Body of pancreas (tissue), 4 donors: Measurements from ENCODE around the gene KCNE4. TPM values are rescaled to one million over a fixed set of nuclear protein-coding genes. Genes with fewer than 3 reads are reported as not detected.

Experiments
- ATAC-seq: fragments of 150-250 bp; one replicate; pipeline ENCODE4 v1.9.1; 2016
- DNase-seq, 4 donors: peaks; one replicate each; pipeline ENCODE4 v3.0.0-alpha.2; 2019
- H3K27ac ChIP-seq, 4 donors: fragments of 200-600 bp; sonication (generic); 1 replicate in 3 of 4; 2 replicates in 1 of 4; pipeline versions ENCODE4 v1.5.1 to v1.6.1; 2016 to 2019; ENCODE audit warnings: mild to moderate bottlenecking in 1 of 4, mixed read lengths in 1 of 4, moderate library complexity in 1 of 4
- H3K27me3 ChIP-seq, 2 donors: fragments of 200-600 bp; sonication (generic); one replicate each; pipeline ENCODE4 v1.6.0; 2016; ENCODE audit warnings: mild to moderate bottlenecking in 1 of 2
- H3K36me3 ChIP-seq, 2 donors: fragments of 200-600 bp; sonication (generic); replicated peaks in 1 of 2; 2 replicates each; pipeline ENCODE4 v1.5.1; 2016; ENCODE audit warnings: low read depth in 2 of 2; ENCODE audit not compliant: insufficient read depth in 1 of 2
- H3K4me1 ChIP-seq: fragments of 200-600 bp; sonication (generic); one replicate; pipeline ENCODE4 v1.6.0; 2016
- H3K4me3 ChIP-seq, 2 donors: fragments of 200-600 bp; sonication (generic); 1 replicate in 1 of 2; 2 replicates in 1 of 2; pipeline ENCODE4 v1.5.1; 2016 to 2019
- H3K9me3 ChIP-seq, 3 donors: fragments of 200-600 bp; sonication (generic); 1 replicate in 2 of 3; 2 replicates in 1 of 3; pipeline ENCODE4 v1.5.1; 2016
- CTCF ChIP-seq, 7 experiments: fragments of 450-650 bp in 4 of 7; fragments of 200-600 bp in 3 of 7; sonication (generic) in 3 of 7; IDR thresholded peaks; one replicate each; pipeline ENCODE4 v1.5.1; 2016 to 2019; ENCODE audit warnings: antibody characterized with exemption in 7 of 7
- POLR2A ChIP-seq, 3 donors: fragments of 450-650 bp; IDR thresholded peaks; one replicate each; pipeline ENCODE4 v1.6.1; 2016; ENCODE audit warnings: antibody characterized with exemption in 3 of 3, mild to moderate bottlenecking in 2 of 3
- WGBS, 2 donors: methylation state at CpG; one replicate each; pipeline ENCODE4 v1.1.5; 2017; 5-methylcytosine and 5-hydroxymethylcytosine counted together
- intact Hi-C: fragments of 100-400 bp; cut with DNase I; formaldehyde crosslinking; loops from one replicate; pipeline ENCODE4 v1.15.1; 2023
- total RNA-seq, 2 donors: library from RNA; depleted of rRNA; stranded (reverse); fragments of >200 nt; gene quantifications; one replicate each; pipeline ENCODE4 v1.1.0, GENCODE V29; 2016

Gene KCNE4
- total RNA-seq, 2 donors from 2014 or later, result 3.9 to 4.6 TPM

DNA sequence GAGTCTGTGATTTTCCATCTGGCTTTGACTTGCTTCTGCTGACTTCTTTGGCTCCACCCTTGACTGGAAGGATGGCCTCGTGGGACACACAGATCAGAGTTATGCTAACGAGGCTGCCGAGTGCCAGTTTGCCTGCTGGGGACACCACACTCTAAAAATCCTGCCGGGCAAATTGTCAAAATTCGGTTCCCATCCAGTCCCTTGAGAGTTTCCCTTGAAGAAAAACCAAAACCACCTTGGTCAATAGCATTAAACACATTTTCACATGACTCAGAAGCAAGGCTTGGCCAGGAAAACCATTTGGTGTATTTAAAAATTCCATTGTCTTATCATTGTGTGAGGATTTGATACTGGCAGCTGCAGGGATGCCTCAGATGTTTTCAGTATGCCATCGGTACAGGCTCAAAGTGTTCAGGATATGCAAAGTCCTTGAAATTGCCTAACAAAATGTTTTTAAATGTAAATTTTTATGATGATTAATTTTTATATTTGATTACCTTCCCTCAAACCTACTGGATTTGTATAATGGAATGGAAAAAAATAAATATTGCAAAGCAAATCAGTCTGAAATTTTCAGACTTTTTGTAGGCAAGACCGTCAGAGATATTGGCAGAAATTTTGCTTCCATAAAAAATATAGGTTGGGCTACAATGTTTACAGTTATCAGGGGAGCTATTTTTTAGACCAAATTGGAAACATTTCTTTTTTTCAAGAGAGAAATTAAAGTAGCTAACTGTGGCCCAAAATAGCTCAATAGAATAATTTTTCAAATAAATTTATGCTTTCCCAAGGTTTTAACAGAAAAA, 41.6 kb downstream of the KCNE4 start:
- no peaks in the 10 kb centered on the region for H3K9me3 ChIP-seq
- no peaks in the 10 kb centered on the region for H3K36me3 ChIP-seq
- DNase-seq, result peak; percentile 76 to 89 (median 84)
- TF ChIP-seq CTCF (IDR thresholded peaks at IDR 0.05) (no peak), POLR2A (IDR thresholded peaks at IDR 0.05) (peak in 1 of 3 donors; percentile 23)
- peak overlapping the region; percentile 72 to 89 (median 88) for H3K27ac ChIP-seq
- intact Hi-C loops, result no loop called here
- peaks cover 55% of the 10 kb centered on the region for H3K4me1 ChIP-seq
- ATAC-seq, result peak; percentile 69
- H3K27me3 ChIP-seq, result no peaks in the 10 kb centered on the region
- no peak overlapping the region for H3K4me3 ChIP-seq
- 25 to 27% methylated on average over 7 of the region's 7 CpGs for WGBS, 2 donors

DNA sequence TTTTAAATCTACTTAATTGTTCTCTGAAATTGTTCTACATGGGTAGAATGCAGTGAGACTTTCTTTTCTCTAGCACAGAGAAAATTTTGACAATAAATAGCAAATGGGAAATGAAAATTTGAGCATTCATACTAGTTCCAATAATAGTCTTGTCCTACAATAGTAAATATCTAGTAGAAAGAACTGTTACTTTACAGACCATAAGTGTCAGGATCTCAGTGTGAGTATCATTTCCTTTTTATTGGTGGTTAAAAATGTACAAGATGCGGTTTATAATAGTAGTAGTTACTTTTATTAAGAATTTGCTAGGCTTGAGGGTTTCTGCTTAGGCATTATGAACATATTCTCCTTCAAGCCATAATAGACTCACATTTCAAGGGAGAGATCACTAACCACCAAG, 43.2 kb downstream of the KCNE4 start:
- no peak overlapping the region for H3K4me3 ChIP-seq
- H3K36me3 ChIP-seq, result no peaks in the 10 kb centered on the region
- H3K4me1 ChIP-seq, result peaks cover 52% of the 10 kb centered on the region
- no peak overlapping the region for H3K27ac ChIP-seq
- DNase-seq (no peak), ATAC-seq (no peak)
- 86 to 95% methylated on average over 1 of the region's 1 CpG for WGBS, 2 donors
- no peaks in the 10 kb centered on the region for H3K9me3 ChIP-seq
- intact Hi-C loops, result no loop called here
- no peaks in the 10 kb centered on the region for H3K27me3 ChIP-seq
- no peak for TF ChIP-seq POLR2A (IDR thresholded peaks at IDR 0.05)
- no peak for TF ChIP-seq CTCF (IDR thresholded peaks at IDR 0.05)

DNA sequence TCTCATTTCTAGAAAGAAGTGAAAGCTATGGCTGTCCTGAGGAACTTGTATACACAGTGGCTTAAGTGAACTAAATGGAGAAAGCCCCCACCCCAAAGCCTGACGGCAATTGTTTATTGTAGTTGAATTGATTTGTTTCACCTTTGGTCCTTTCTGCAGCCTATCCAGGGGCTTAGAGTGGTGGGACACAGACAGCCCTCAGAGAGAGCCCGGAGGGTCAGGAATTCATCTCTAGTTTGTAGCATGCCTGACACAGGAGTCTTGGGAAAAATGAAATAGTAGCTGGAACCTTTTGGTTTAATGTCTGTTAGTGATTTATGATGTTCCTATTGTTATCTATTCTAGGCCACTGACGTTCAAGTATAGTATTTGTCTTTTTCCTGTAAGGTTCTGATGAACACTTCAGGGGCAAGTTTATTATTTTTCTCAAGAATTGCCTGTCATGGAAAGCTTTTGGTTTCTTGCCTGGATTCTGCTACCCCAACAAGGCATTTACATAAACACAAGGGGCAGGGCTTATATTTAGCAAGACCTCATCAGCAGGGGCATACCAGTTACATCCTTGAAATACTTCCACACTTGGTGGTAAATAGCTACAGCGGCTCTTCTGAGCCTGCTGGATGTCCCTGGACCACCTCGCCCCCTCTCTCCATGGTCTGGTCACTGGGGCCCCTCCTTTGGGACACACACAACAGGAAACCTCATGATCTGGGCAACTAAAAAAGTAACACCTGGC, 44.4 kb downstream of the KCNE4 start:
- TF ChIP-seq CTCF (IDR thresholded peaks at IDR 0.05), result no peak
- TF ChIP-seq POLR2A (IDR thresholded peaks at IDR 0.05), result no peak
- no peak for ATAC-seq
- no peak for DNase-seq
- no peaks in the 10 kb centered on the region for H3K9me3 ChIP-seq
- peaks cover 53% of the 10 kb centered on the region for H3K4me1 ChIP-seq
- H3K36me3 ChIP-seq, result no peaks in the 10 kb centered on the region
- 68 to 75% methylated on average over 5 of the region's 5 CpGs for WGBS, 2 donors
- H3K4me3 ChIP-seq, result no peak overlapping the region
- intact Hi-C loops, result no loop called here
- H3K27ac ChIP-seq, result no peak overlapping the region
- H3K27me3 ChIP-seq, result no peaks in the 10 kb centered on the region

GRCh38 chr2:223097888-223098383, 45.9 kb downstream of the KCNE4 start:
- H3K9me3 ChIP-seq, result no peaks in the 10 kb centered on the region
- H3K27ac ChIP-seq, result no peak overlapping the region
- H3K36me3 ChIP-seq, result no peaks in the 10 kb centered on the region
- TF ChIP-seq POLR2A (IDR thresholded peaks at IDR 0.05) (no peak), CTCF (IDR thresholded peaks at IDR 0.05) (no peak)
- WGBS, 2 donors, result 89 to 92% methylated on average over 6 of the region's 6 CpGs
- peaks cover 44% of the 10 kb centered on the region for H3K4me1 ChIP-seq
- H3K27me3 ChIP-seq, result no peaks in the 10 kb centered on the region
- ATAC-seq, result no peak
- intact Hi-C loops, result no loop called here
- no peak overlapping the region for H3K4me3 ChIP-seq
- no peak for DNase-seq
